Posterior cingulate gyrus (tissue), 11 donors: ENCODE measurements around the gene SLC30A7.

ENCODE experiments used
- DNase-seq, 10 donors: peaks; one replicate each; pipeline versions ENCODE4 v3.0.0 to v3.0.0-alpha.2; 2020 to 2021; ENCODE audit warnings: mixed read lengths in 3 of 10
- intact Hi-C: fragments of 100-400 bp; cut with DNase I; formaldehyde crosslinking; loops from one replicate; pipeline ENCODE4 v1.15.1; 2023

The SLC30A7 gene

GRCh38 chr1:101013776-101014175, 117.9 kb downstream of the SLC30A7 start:
- intact Hi-C loops, result no loop called here
- DNase-seq, result no peak

GRCh38 chr1:101017448-101017847, 121.6 kb downstream of the SLC30A7 start:
- intact Hi-C loops, result no loop called here
- DNase-seq, result no peak

GRCh38 chr1:101022294-101022693, 126.4 kb downstream of the SLC30A7 start:
- no peak for DNase-seq
- intact Hi-C loops, result loop anchor here (10.0 kb wide), 1 partner anchor 213 kb away; the partner anchor contains the start of gene S1PR1

GRCh38 chr1:101025283-101025656, 129.4 kb downstream of the SLC30A7 start:
- intact Hi-C loops, result loop anchor here (10.0 kb wide), 1 partner anchor 210 kb away; the partner anchor contains the start of gene S1PR1
- peak in 3 of 10 donors; percentile 6 to 62 (median 7) for DNase-seq

DNA sequence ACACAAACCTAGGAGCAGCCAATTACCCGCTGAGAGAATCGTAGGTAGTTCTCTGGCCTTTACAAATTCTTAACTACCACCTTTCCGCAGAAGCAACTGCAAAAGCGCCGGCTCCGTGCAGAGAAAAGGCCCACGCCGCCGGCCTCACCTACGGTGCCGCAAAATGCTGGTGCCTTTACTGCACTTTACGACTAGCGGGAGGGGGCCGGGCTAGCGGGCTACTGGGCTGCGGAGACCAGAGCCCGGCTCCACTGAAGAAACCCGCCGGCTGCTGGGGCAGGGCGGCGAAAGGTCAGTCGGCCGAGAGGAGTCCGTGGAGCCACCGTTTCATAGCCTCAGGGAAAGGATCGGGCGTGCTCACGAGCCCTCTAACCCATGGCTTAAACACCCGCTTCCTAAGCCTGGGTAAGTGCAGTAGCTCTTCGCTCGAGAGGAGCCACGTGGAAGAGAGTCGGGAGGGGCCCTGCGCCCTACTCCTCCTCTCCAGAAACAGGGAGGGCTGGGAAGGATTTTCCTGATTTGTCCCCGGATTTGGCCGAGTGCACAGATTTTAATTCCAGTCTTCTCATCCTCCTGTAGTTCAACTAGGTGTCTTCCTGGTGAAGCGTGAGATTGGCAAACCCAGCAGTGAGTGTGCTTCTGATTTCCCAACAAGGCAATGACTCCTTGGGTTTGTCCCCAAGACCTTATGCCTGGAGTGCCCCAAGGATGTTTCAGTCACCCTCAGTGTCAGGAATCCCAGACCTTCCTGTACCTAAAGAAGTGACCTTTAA, 130.0 kb downstream of the SLC30A7 start, which contains the start of gene DPH5:
DPH5 (minus strand) TSS at position 128 of the 773 bp plus-strand sequence. CDS start 341 bp downstream, outside the sequence.
- peak; percentile 83 to 98 (median 90) for DNase-seq
- intact Hi-C loops, result loop anchor here (10.0 kb wide), 1 partner anchor 209 kb away; the partner anchor contains the start of gene S1PR1

DNA sequence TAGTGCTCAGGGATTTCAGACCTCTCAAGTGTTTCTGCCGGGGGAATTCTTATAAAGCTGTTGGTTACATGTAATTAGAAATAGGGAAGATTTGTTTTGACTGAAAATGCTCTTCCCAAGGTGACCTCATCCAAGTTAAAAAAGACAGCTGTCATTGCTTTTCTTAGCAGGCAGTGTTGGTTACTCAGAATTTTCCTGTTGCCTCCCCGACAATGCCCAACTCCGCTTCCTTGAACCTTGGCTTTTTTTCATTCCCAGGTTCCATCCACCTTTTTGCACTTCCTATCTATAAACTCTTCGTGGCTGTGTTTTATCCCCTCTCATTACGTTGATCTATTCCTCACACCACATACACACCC, 130.5 kb downstream of the SLC30A7 start:
- DNase-seq, result no peak
- intact Hi-C loops, result loop anchor here (10.0 kb wide), 1 partner anchor 208 kb away; the partner anchor contains the start of gene S1PR1

DNA sequence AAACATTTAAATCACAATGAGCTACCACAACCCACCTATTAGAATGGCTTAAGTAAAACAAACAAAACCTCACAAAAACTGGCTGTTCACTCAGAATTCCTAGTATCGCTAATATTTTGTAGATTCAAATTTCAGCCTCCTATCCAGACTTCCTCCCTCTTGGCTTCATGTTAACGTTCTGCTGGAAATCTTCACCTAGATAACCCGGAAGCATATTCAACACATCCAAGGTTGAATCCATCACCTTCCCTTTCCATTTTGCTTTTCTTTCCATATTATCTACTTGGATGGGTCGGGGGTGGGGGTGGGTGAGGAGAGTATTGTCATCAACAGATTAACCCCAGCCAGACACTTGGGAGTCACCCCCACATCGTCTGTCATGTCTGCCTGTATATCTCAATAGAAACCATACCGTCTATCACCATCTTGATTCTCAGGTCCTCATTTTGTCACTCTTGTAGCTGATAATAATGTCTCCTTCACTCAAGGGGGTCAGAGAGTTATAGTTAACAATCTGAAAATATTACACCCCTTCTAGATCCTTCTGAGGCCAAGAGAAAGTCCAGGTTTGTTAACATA, 131.4 kb downstream of the SLC30A7 start:
- intact Hi-C loops, result loop anchor here (10.0 kb wide), 1 partner anchor 208 kb away; the partner anchor contains the start of gene S1PR1
- DNase-seq, result no peak

- DNase-seq, result no peak
- intact Hi-C loops, result loop anchor here (10.0 kb wide), 1 partner anchor 206 kb away; the partner anchor contains the start of gene S1PR1
These were observed 132.6 kb downstream of the SLC30A7 start for GRCh38 chr1:101028466-101028865.

DNA sequence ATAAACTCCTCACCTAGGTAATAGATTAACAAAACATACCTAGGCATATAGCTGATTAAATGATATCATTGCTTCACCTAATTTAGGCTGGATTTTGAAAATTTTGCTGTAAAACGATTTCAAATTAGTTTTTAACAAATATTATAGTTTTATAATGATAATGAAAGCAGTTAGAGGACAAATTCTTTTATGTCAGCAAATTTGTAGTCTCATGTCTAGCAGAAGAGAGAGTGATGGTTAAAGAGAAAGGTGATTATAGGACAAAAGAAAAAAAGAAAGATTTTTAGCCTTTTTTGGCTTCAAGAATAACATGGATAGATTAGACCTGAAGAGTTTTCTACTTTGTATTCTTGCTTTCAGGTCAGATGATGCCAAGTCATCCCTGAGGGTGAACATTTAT, 133.3 kb downstream of the SLC30A7 start:
- no peak for DNase-seq
- intact Hi-C loops, result loop anchor here (10.0 kb wide), 1 partner anchor 206 kb away; the partner anchor contains the start of gene S1PR1

DNA sequence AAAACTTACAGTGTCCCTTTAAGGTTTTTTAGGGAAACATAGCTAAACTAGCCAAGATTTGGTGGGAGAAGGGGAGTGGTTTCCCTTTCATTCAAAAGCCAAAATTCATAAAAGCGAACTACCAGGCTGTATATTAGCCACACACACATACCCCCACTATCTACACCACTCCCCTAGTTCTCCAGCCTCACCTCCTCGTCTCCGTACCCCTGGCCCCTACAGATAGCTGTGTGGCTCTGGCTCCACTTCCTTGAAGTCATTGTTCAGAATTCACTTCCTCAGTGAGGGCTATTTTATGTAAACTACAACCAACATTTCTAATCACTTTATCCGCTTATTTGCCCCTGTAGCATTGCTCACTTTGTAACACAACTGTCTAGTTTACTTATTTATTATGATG, 135.0 kb downstream of the SLC30A7 start:
- intact Hi-C loops, result no loop called here
- no peak for DNase-seq
